Inflammatory macrophage treated with lipopolysaccharide for 4 hours (primary cell): ENCODE results near the gene NDFIP1.

Source experiments
- DNase-seq: peaks from one replicate; pipeline ENCODE4 v3.0.0-alpha.2; 2020

Gene NDFIP1

DNA sequence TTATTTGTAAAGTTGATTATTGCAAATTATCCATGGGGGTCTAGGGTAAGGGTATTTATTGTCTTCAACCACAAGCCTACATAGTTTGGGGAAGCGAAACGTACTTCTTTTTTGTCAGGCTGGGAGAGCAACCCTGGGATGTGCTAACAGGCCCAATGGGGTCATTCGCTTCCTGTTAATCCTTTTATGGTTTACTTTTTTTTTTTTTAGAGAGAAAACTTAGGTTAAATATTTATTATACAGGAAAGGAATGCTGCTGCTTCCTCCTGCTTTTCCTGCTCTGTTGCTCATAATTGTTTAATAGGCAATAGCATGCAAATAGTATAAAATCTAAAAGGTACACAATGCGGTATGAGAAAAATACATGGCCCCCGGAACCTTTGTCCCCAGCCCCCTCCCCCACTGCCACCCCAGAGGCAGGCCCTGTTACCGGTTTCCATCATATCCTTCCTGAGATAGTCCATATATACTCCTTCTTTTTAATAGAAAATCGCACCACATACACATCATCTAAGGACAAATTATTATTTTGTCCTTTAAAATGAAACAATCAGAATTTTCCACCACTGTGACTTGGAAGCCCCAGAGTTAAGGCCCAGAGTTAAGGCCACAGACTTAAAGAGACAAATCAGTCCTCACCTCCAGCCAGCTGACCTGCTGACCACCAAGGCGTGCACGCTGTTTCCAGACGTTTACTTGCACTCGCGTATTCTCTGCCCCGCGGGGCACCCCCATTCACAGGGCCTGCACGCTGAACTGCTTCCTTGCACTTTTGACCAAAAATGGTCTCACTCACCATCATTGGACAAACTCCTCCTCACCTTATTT lies 83.9 kb downstream of the NDFIP1 start:
- peak; percentile 22 for DNase-seq

- no peak for DNase-seq
These were observed 84.5 kb downstream of the NDFIP1 start for GRCh38 chr5:142193114-142193428.

DNA sequence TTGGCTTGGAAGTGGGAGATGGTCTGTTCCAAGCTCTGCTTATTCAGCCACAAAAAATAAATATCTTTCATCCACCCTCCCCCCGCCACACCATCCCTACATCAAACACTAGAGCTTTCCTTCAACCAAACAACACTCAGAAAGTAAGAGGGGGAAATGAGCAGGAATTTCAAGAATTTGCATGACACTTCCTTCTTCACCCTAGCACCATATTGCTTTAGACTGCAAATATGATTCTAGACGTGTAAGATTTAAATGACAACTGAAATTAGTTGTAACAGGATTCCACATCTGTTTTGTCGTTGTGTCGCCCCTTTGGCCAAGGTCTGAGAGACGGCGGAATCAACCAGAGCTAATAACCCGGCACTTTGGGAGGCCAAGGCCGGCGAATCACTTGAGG lies 88.5 kb downstream of the NDFIP1 start:
- no peak for DNase-seq

GRCh38 chr5:142197781-142198180 lies 89.2 kb downstream of the NDFIP1 start:
- DNase-seq, result no peak

DNA sequence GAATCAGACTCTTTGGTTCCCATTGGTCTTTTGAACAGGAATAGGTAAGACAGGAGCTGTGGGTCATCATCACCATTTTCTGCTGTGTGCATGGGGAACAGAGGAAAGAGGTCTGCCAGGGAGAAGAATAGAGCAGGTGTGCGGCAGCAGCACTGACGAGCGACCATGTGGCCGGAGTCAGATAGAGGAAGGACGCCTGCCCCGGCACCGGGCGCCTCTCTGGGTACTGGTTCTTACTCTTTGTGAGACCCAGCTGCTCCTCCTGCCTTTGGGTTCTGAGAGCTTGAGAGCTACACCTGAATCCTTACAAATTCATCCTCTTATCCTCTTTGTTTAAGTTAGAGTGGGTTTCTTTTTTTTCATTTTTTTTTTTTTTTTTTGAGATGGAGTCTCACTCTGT lies 90.8 kb downstream of the NDFIP1 start:
- DNase-seq, result no peak

- no peak for DNase-seq
These were observed 91.8 kb downstream of the NDFIP1 start for GRCh38 chr5:142200387-142200786.

DNA sequence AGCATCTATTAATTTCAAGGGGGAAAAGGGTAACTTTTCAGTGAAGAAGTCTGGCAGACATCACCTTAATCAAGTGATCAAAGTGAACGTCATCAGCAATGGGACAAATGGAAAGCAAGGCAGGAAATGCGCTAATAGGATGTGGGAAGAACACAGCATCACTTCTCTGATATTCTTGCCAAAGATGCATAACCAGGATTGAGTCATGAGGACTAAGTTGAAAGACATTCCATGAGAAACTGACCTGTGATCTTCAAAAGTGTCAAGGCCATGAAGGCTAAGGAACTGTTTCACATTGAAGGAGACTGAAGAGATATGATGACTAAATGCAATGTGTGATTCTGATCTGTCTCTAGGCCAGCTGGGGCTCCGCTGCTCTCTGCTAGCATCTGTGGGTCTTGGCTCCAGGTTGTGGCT lies 92.9 kb downstream of the NDFIP1 start:
- DNase-seq, result no peak

- DNase-seq, result no peak
These were observed 93.7 kb downstream of the NDFIP1 start for GRCh38 chr5:142202282-142202681.
